ENCODE measurements around the gene ABCB1.
"Not testable (repeated sequence)": the region's sequence is repeated elsewhere in the genome, so short reads cannot be mapped to it uniquely, and the experiment has no call there.

- not testable (repeated sequence) for TF ChIP-seq CTCF (conservative IDR thresholded peaks at IDR 0.05; ENCODE audit: low read depth, low read length); EZH2 (IDR thresholded peaks at IDR 0.05; ENCODE audit: low read length, unreplicated experiment)
Observed at GRCh38 chr7:87460444-87460843, 140.2 kb downstream of the ABCB1 start.

Data from PC-3 (cell line).